Measurements from ENCODE around the gene FCHSD2.

FCHSD2 gene

GRCh38 chr11:73142128-73142377 is at the start of gene FCHSD2:
TSS of gene FCHSD2 (minus strand) at chr11:73142318. CDS start at chr11:73141877, 441 bp downstream.
- peaks cover 0 to 5% of the 10 kb centered on the region in 2 donors for H3K36me3 ChIP-seq (ENCODE audit: control insufficient read depth in 2 of 2, insufficient read depth in 2 of 2, low read length in 2 of 2)
- peak within 1 kb of the TSS; percentile 91 for H3K27ac ChIP-seq (ENCODE audit: low read length)
- no peaks in the 10 kb centered on the region for H3K27me3 ChIP-seq (ENCODE audit: control insufficient read depth in 1 of 2, insufficient read depth in 2 of 2, low read length in 2 of 2)
- peak within 1 kb of the TSS; percentile 81 to 93 for H3K9ac ChIP-seq (ENCODE audit: low read length in 2 of 2)
- H3K4me1 ChIP-seq (ENCODE audit: control insufficient read depth, insufficient read depth, low read length): peaks cover 46% of the 10 kb centered on the region
- H3K4me3 ChIP-seq (ENCODE audit: low read length in 2 of 2): peak within 1 kb of the TSS; percentile 86 to 88
- H3K9me3 ChIP-seq (ENCODE audit: control insufficient read depth in 2 of 2, low read length in 2 of 2): no peaks in the 10 kb centered on the region

- Histone ChIP-seq H3K27me3 (ENCODE audit: control insufficient read depth in 1 of 2, insufficient read depth in 2 of 2, low read length in 2 of 2) (peaks cover 0 to 3% of the 10 kb centered on the region in 2 donors), H3K36me3 (ENCODE audit: control insufficient read depth in 2 of 2, insufficient read depth in 2 of 2, low read length in 2 of 2) (no peaks in the 10 kb centered on the region), H3K9me3 (ENCODE audit: control insufficient read depth in 2 of 2, low read length in 2 of 2) (no peaks in the 10 kb centered on the region), H3K4me3 (ENCODE audit: low read length in 2 of 2) (no peak overlapping the region), H3K27ac (ENCODE audit: low read length) (no peak overlapping the region), H3K9ac (ENCODE audit: low read length in 2 of 2) (no peak overlapping the region), H3K4me1 (ENCODE audit: control insufficient read depth, insufficient read depth, low read length) (peaks cover 9% of the 10 kb centered on the region)
Observed at GRCh38 chr11:73191151-73191550, 49.0 kb upstream of the FCHSD2 start.

GRCh38 chr11:73190557-73190885 is 48.4 kb upstream of the FCHSD2 start:
- peaks cover 9% of the 10 kb centered on the region for H3K4me1 ChIP-seq (ENCODE audit: control insufficient read depth, insufficient read depth, low read length)
- no peak overlapping the region for H3K27ac ChIP-seq (ENCODE audit: low read length)
- no peaks in the 10 kb centered on the region for H3K36me3 ChIP-seq (ENCODE audit: control insufficient read depth in 2 of 2, insufficient read depth in 2 of 2, low read length in 2 of 2)

GRCh38 chr11:73189723-73190556 is 47.8 kb upstream of the FCHSD2 start:
- Histone ChIP-seq H3K36me3 (ENCODE audit: control insufficient read depth in 2 of 2, insufficient read depth in 2 of 2, low read length in 2 of 2) (no peaks in the 10 kb centered on the region), H3K4me3 (ENCODE audit: low read length in 2 of 2) (no peak overlapping the region), H3K27me3 (ENCODE audit: control insufficient read depth in 1 of 2, insufficient read depth in 2 of 2, low read length in 2 of 2) (peaks cover 0 to 8% of the 10 kb centered on the region in 2 donors), H3K4me1 (ENCODE audit: control insufficient read depth, insufficient read depth, low read length) (peaks cover 9% of the 10 kb centered on the region), H3K27ac (ENCODE audit: low read length) (no peak overlapping the region), H3K9me3 (ENCODE audit: control insufficient read depth in 2 of 2, low read length in 2 of 2) (no peaks in the 10 kb centered on the region), H3K9ac (ENCODE audit: low read length in 2 of 2) (no peak overlapping the region)

More at GRCh38 chr11:73190557-73190885, 48.4 kb upstream of the FCHSD2 start:
- Histone ChIP-seq H3K9me3 (ENCODE audit: control insufficient read depth in 2 of 2, low read length in 2 of 2) (no peaks in the 10 kb centered on the region), H3K27me3 (ENCODE audit: control insufficient read depth in 1 of 2, insufficient read depth in 2 of 2, low read length in 2 of 2) (peaks cover 0 to 5% of the 10 kb centered on the region in 2 donors), H3K9ac (ENCODE audit: low read length in 2 of 2) (no peak overlapping the region), H3K4me3 (ENCODE audit: low read length in 2 of 2) (no peak overlapping the region)

GRCh38 chr11:73189315-73189714 is 47.2 kb upstream of the FCHSD2 start:
- Histone ChIP-seq H3K4me3 (ENCODE audit: low read length in 2 of 2) (no peak overlapping the region), H3K4me1 (ENCODE audit: control insufficient read depth, insufficient read depth, low read length) (peaks cover 9% of the 10 kb centered on the region), H3K9me3 (ENCODE audit: control insufficient read depth in 2 of 2, low read length in 2 of 2) (no peaks in the 10 kb centered on the region), H3K27me3 (ENCODE audit: control insufficient read depth in 1 of 2, insufficient read depth in 2 of 2, low read length in 2 of 2) (peaks cover 0 to 8% of the 10 kb centered on the region in 2 donors), H3K9ac (ENCODE audit: low read length in 2 of 2) (no peak overlapping the region), H3K27ac (ENCODE audit: low read length) (no peak overlapping the region), H3K36me3 (ENCODE audit: control insufficient read depth in 2 of 2, insufficient read depth in 2 of 2, low read length in 2 of 2) (no peaks in the 10 kb centered on the region)

- Histone ChIP-seq H3K4me1 (ENCODE audit: control insufficient read depth, insufficient read depth, low read length) (peaks cover 9% of the 10 kb centered on the region), H3K27ac (ENCODE audit: low read length) (no peak overlapping the region), H3K9me3 (ENCODE audit: control insufficient read depth in 2 of 2, low read length in 2 of 2) (no peaks in the 10 kb centered on the region)
Observed at GRCh38 chr11:73188301-73188700, 46.2 kb upstream of the FCHSD2 start.

GRCh38 chr11:73187854-73188253 is 45.7 kb upstream of the FCHSD2 start:
- Histone ChIP-seq H3K4me1 (ENCODE audit: control insufficient read depth, insufficient read depth, low read length) (peaks cover 9% of the 10 kb centered on the region), H3K4me3 (ENCODE audit: low read length in 2 of 2) (no peak overlapping the region), H3K9ac (ENCODE audit: low read length in 2 of 2) (no peak overlapping the region), H3K27me3 (ENCODE audit: control insufficient read depth in 1 of 2, insufficient read depth in 2 of 2, low read length in 2 of 2) (peaks cover 0 to 8% of the 10 kb centered on the region in 2 donors), H3K9me3 (ENCODE audit: control insufficient read depth in 2 of 2, low read length in 2 of 2) (no peaks in the 10 kb centered on the region), H3K36me3 (ENCODE audit: control insufficient read depth in 2 of 2, insufficient read depth in 2 of 2, low read length in 2 of 2) (no peaks in the 10 kb centered on the region), H3K27ac (ENCODE audit: low read length) (no peak overlapping the region)

More at GRCh38 chr11:73188301-73188700, 46.2 kb upstream of the FCHSD2 start:
- Histone ChIP-seq H3K27me3 (ENCODE audit: control insufficient read depth in 1 of 2, insufficient read depth in 2 of 2, low read length in 2 of 2) (peaks cover 0 to 8% of the 10 kb centered on the region in 2 donors), H3K4me3 (ENCODE audit: low read length in 2 of 2) (no peak overlapping the region), H3K9ac (ENCODE audit: low read length in 2 of 2) (no peak overlapping the region), H3K36me3 (ENCODE audit: control insufficient read depth in 2 of 2, insufficient read depth in 2 of 2, low read length in 2 of 2) (no peaks in the 10 kb centered on the region)

GRCh38 chr11:73186886-73187285 is 44.8 kb upstream of the FCHSD2 start:
- H3K4me1 ChIP-seq (ENCODE audit: control insufficient read depth, insufficient read depth, low read length): peaks cover 9% of the 10 kb centered on the region
- peaks cover 0 to 8% of the 10 kb centered on the region in 2 donors for H3K27me3 ChIP-seq (ENCODE audit: control insufficient read depth in 1 of 2, insufficient read depth in 2 of 2, low read length in 2 of 2)
- H3K4me3 ChIP-seq (ENCODE audit: low read length in 2 of 2): no peak overlapping the region
- no peak overlapping the region for H3K9ac ChIP-seq (ENCODE audit: low read length in 2 of 2)
- H3K9me3 ChIP-seq (ENCODE audit: control insufficient read depth in 2 of 2, low read length in 2 of 2): no peaks in the 10 kb centered on the region
- no peak overlapping the region for H3K27ac ChIP-seq (ENCODE audit: low read length)
- no peaks in the 10 kb centered on the region for H3K36me3 ChIP-seq (ENCODE audit: control insufficient read depth in 2 of 2, insufficient read depth in 2 of 2, low read length in 2 of 2)

GRCh38 chr11:73186294-73186850 is 44.3 kb upstream of the FCHSD2 start:
- no peaks in the 10 kb centered on the region for H3K36me3 ChIP-seq (ENCODE audit: control insufficient read depth in 2 of 2, insufficient read depth in 2 of 2, low read length in 2 of 2)
- no peak overlapping the region for H3K9ac ChIP-seq (ENCODE audit: low read length in 2 of 2)
- H3K27me3 ChIP-seq (ENCODE audit: control insufficient read depth in 1 of 2, insufficient read depth in 2 of 2, low read length in 2 of 2): peaks cover 0 to 8% of the 10 kb centered on the region in 2 donors
- no peaks in the 10 kb centered on the region for H3K9me3 ChIP-seq (ENCODE audit: control insufficient read depth in 2 of 2, low read length in 2 of 2)
- no peak overlapping the region for H3K27ac ChIP-seq (ENCODE audit: low read length)
- H3K4me3 ChIP-seq (ENCODE audit: low read length in 2 of 2): no peak overlapping the region
- H3K4me1 ChIP-seq (ENCODE audit: control insufficient read depth, insufficient read depth, low read length): peaks cover 9% of the 10 kb centered on the region

- H3K4me3 ChIP-seq (ENCODE audit: low read length in 2 of 2): no peak overlapping the region
- H3K9me3 ChIP-seq (ENCODE audit: control insufficient read depth in 2 of 2, low read length in 2 of 2): no peaks in the 10 kb centered on the region
- H3K36me3 ChIP-seq (ENCODE audit: control insufficient read depth in 2 of 2, insufficient read depth in 2 of 2, low read length in 2 of 2): no peaks in the 10 kb centered on the region
- H3K9ac ChIP-seq (ENCODE audit: low read length in 2 of 2): no peak overlapping the region
- no peak overlapping the region for H3K27ac ChIP-seq (ENCODE audit: low read length)
- H3K27me3 ChIP-seq (ENCODE audit: control insufficient read depth in 1 of 2, insufficient read depth in 2 of 2, low read length in 2 of 2): peaks cover 0 to 8% of the 10 kb centered on the region in 2 donors
- H3K4me1 ChIP-seq (ENCODE audit: control insufficient read depth, insufficient read depth, low read length): peaks cover 9% of the 10 kb centered on the region
Observed at GRCh38 chr11:73185680-73186293, 43.7 kb upstream of the FCHSD2 start.

Measured in stomach smooth muscle (tissue), 2 donors.